KMS-11 (cell line): ENCODE measurements around the gene IFT88.

ENCODE experiments used
- H2AFZ ChIP-seq: fragments of 200-600 bp; sonication (generic); 2 replicates; pipeline ENCODE4 v1.6.1; 2016; ENCODE audit warnings: antibody characterized with exemption, mixed run types, low read depth
- H3K27ac ChIP-seq: fragments of 200-600 bp; sonication (generic); 2 replicates; pipeline ENCODE4 v1.6.1; 2016; ENCODE audit warnings: mild to moderate bottlenecking, mixed run types
- H3K27me3 ChIP-seq: fragments of 200-600 bp; sonication (generic); 2 replicates; pipeline ENCODE4 v1.6.1; 2017; ENCODE audit warnings: mild to moderate bottlenecking, low read depth, mixed run types, moderate library complexity; ENCODE audit not compliant: insufficient read depth
- H3K36me3 ChIP-seq: fragments of 200-600 bp; sonication (generic); 2 replicates; pipeline ENCODE4 v1.6.1; 2017; ENCODE audit warnings: mild to moderate bottlenecking, mixed run types; ENCODE audit not compliant: insufficient read depth
- H3K4me1 ChIP-seq: fragments of 200-600 bp; sonication (generic); 2 replicates; pipeline ENCODE4 v1.6.1; 2016; ENCODE audit warnings: mild to moderate bottlenecking, low read depth, mixed run types; ENCODE audit not compliant: poor library complexity, severe bottlenecking
- H3K4me2 ChIP-seq: fragments of 200-600 bp; sonication (generic); 2 replicates; pipeline ENCODE4 v1.7.0; 2016; ENCODE audit warnings: mild to moderate bottlenecking, mixed run types
- H3K4me3 ChIP-seq: fragments of 200-600 bp; sonication (generic); IDR thresholded peaks from 2 replicates; pipeline ENCODE4 v1.6.1; 2017; ENCODE audit warnings: low read depth, low read length, mixed read lengths; ENCODE audit not compliant: insufficient read depth
- H3K79me2 ChIP-seq: fragments of 200-600 bp; sonication (generic); 2 replicates; pipeline ENCODE4 v1.6.1; 2016; ENCODE audit warnings: low read depth, mixed run types; ENCODE audit not compliant: insufficient read depth
- H3K9ac ChIP-seq: fragments of 200-600 bp; sonication (generic); 2 replicates; pipeline ENCODE4 v1.6.1; 2016; ENCODE audit warnings: mild to moderate bottlenecking, mixed run types
- H4K20me1 ChIP-seq: fragments of 200-600 bp; sonication (generic); 2 replicates; pipeline ENCODE4 v1.6.1; 2016; ENCODE audit warnings: mild to moderate bottlenecking, mixed run types; ENCODE audit not compliant: insufficient read depth
- CTCF ChIP-seq: fragments of 200-600 bp; sonication (generic); conservative IDR thresholded peaks from 2 replicates; pipeline ENCODE4 v1.6.1; 2017; ENCODE audit warnings: low read depth, mild to moderate bottlenecking, antibody characterized with exemption, low read length, moderate library complexity, mixed read lengths

IFT88 gene

GRCh38 chr13:20714161-20714560 is 147.2 kb downstream of the IFT88 start:
- Histone ChIP-seq H3K36me3 (no peaks in the 10 kb centered on the region), H4K20me1 (no peaks in the 10 kb centered on the region), H3K9ac (no peak overlapping the region), H3K4me3 (no peak overlapping the region), H3K4me2 (no peak overlapping the region), H2AFZ (no peak overlapping the region), H3K79me2 (no peaks in the 10 kb centered on the region), H3K4me1 (no peaks in the 10 kb centered on the region), H3K27ac (no peak overlapping the region), H3K27me3 (no peaks in the 10 kb centered on the region)
- no peak for TF ChIP-seq CTCF

- no peaks in the 10 kb centered on the region for H4K20me1 ChIP-seq
- H3K4me1 ChIP-seq: no peaks in the 10 kb centered on the region
- no peaks in the 10 kb centered on the region for H3K27me3 ChIP-seq
- H3K4me3 ChIP-seq: no peak overlapping the region
- no peak for TF ChIP-seq CTCF
- no peak overlapping the region for H3K9ac ChIP-seq
- H3K27ac ChIP-seq: no peak overlapping the region
- H3K79me2 ChIP-seq: no peaks in the 10 kb centered on the region
- no peaks in the 10 kb centered on the region for H3K36me3 ChIP-seq
- no peak overlapping the region for H3K4me2 ChIP-seq
- no peak overlapping the region for H2AFZ ChIP-seq
These were observed 147.8 kb downstream of the IFT88 start for GRCh38 chr13:20714563-20715329.

GRCh38 chr13:20715330-20715712 is 148.4 kb downstream of the IFT88 start:
- no peaks in the 10 kb centered on the region for H4K20me1 ChIP-seq
- H3K79me2 ChIP-seq: no peaks in the 10 kb centered on the region
- no peak overlapping the region for H3K27ac ChIP-seq
- no peak overlapping the region for H2AFZ ChIP-seq
- no peaks in the 10 kb centered on the region for H3K36me3 ChIP-seq
- no peak overlapping the region for H3K4me2 ChIP-seq
- no peaks in the 10 kb centered on the region for H3K4me1 ChIP-seq
- H3K27me3 ChIP-seq: no peaks in the 10 kb centered on the region
- TF ChIP-seq CTCF: no peak
- H3K9ac ChIP-seq: no peak overlapping the region
- no peak overlapping the region for H3K4me3 ChIP-seq

- Histone ChIP-seq H3K4me2 (no peak overlapping the region), H3K4me3 (no peak overlapping the region), H3K9ac (no peak overlapping the region), H4K20me1 (no peaks in the 10 kb centered on the region), H3K4me1 (no peaks in the 10 kb centered on the region), H3K79me2 (no peaks in the 10 kb centered on the region), H2AFZ (no peak overlapping the region), H3K27ac (no peak overlapping the region), H3K27me3 (no peaks in the 10 kb centered on the region), H3K36me3 (no peaks in the 10 kb centered on the region)
- TF ChIP-seq CTCF: no peak
These were observed 150.0 kb downstream of the IFT88 start for GRCh38 chr13:20716951-20717350.
